ENCODE results near the gene EIPR1. TPM values are rescaled to one million over a fixed set of nuclear protein-coding genes. Genes with fewer than 3 reads are reported as not detected.
A peak's percentile ranks its signal among the peaks of the same experiment; 100 is the strongest.

EIPR1 gene
- total RNA-seq, 1 donor from 2014 or later = 32.0 TPM

GRCh38 chr2:3180082-3180908, 197.3 kb downstream of the EIPR1 start:
- peaks cover 16% of the 10 kb centered on the region for H3K36me3 Mint-ChIP-seq (ENCODE audit: insufficient read depth)
- no peak for TF ChIP-seq CTCF (IDR thresholded peaks at IDR 0.05; ENCODE audit: unreplicated experiment)
- DNase-seq (ENCODE audit: low spot score, unreplicated experiment) = no peak
- H3K27ac Mint-ChIP-seq = no peak overlapping the region
- H3K4me3 Mint-ChIP-seq (ENCODE audit: low read depth) = no peak overlapping the region
- peaks cover 10% of the 10 kb centered on the region for H3K9me3 Mint-ChIP-seq (ENCODE audit: low read depth)
- H3K27me3 Mint-ChIP-seq = no peaks in the 10 kb centered on the region
- H3K4me1 Mint-ChIP-seq (ENCODE audit: low read depth) = no peaks in the 10 kb centered on the region

GRCh38 chr2:3179626-3180025, 198.0 kb downstream of the EIPR1 start:
- no peak for DNase-seq (ENCODE audit: low spot score, unreplicated experiment)
- Mint-ChIP-seq H3K36me3 (ENCODE audit: insufficient read depth) (peaks cover 14% of the 10 kb centered on the region), H3K9me3 (ENCODE audit: low read depth) (peaks cover 10% of the 10 kb centered on the region), H3K27ac (no peak overlapping the region), H3K27me3 (no peaks in the 10 kb centered on the region), H3K4me3 (ENCODE audit: low read depth) (no peak overlapping the region), H3K4me1 (ENCODE audit: low read depth) (no peaks in the 10 kb centered on the region)
- TF ChIP-seq CTCF (IDR thresholded peaks at IDR 0.05; ENCODE audit: unreplicated experiment) = no peak

GRCh38 chr2:3179208-3179607, 198.4 kb downstream of the EIPR1 start:
- no peak overlapping the region for H3K27ac Mint-ChIP-seq
- DNase-seq (ENCODE audit: low spot score, unreplicated experiment) = no peak
- no peaks in the 10 kb centered on the region for H3K27me3 Mint-ChIP-seq
- peaks cover 10% of the 10 kb centered on the region for H3K9me3 Mint-ChIP-seq (ENCODE audit: low read depth)
- H3K4me3 Mint-ChIP-seq (ENCODE audit: low read depth) = no peak overlapping the region
- H3K4me1 Mint-ChIP-seq (ENCODE audit: low read depth) = no peaks in the 10 kb centered on the region
- peaks cover 14% of the 10 kb centered on the region for H3K36me3 Mint-ChIP-seq (ENCODE audit: insufficient read depth)
- TF ChIP-seq CTCF (IDR thresholded peaks at IDR 0.05; ENCODE audit: unreplicated experiment) = peak; percentile 21

- TF ChIP-seq CTCF (IDR thresholded peaks at IDR 0.05; ENCODE audit: unreplicated experiment) = no peak
- no peak overlapping the region for H3K27ac Mint-ChIP-seq
- H3K4me3 Mint-ChIP-seq (ENCODE audit: low read depth) = no peak overlapping the region
- peaks cover 3% of the 10 kb centered on the region for H3K4me1 Mint-ChIP-seq (ENCODE audit: low read depth)
- H3K27me3 Mint-ChIP-seq = no peaks in the 10 kb centered on the region
- peaks cover 14% of the 10 kb centered on the region for H3K36me3 Mint-ChIP-seq (ENCODE audit: insufficient read depth)
- H3K9me3 Mint-ChIP-seq (ENCODE audit: low read depth) = peaks cover 10% of the 10 kb centered on the region
- no peak for DNase-seq (ENCODE audit: low spot score, unreplicated experiment)
These were observed 199.0 kb downstream of the EIPR1 start for GRCh38 chr2:3178578-3179031.

GRCh38 chr2:3177891-3178577, 199.6 kb downstream of the EIPR1 start:
- no peak for TF ChIP-seq CTCF (IDR thresholded peaks at IDR 0.05; ENCODE audit: unreplicated experiment)
- Mint-ChIP-seq H3K27ac (no peak overlapping the region), H3K4me3 (ENCODE audit: low read depth) (no peak overlapping the region), H3K9me3 (ENCODE audit: low read depth) (peaks cover 10% of the 10 kb centered on the region), H3K27me3 (no peaks in the 10 kb centered on the region), H3K4me1 (ENCODE audit: low read depth) (peaks cover 7% of the 10 kb centered on the region), H3K36me3 (ENCODE audit: insufficient read depth) (peaks cover 16% of the 10 kb centered on the region)
- DNase-seq (ENCODE audit: low spot score, unreplicated experiment) = no peak
